Measurements from ENCODE around the gene IGSF9.

DNA sequence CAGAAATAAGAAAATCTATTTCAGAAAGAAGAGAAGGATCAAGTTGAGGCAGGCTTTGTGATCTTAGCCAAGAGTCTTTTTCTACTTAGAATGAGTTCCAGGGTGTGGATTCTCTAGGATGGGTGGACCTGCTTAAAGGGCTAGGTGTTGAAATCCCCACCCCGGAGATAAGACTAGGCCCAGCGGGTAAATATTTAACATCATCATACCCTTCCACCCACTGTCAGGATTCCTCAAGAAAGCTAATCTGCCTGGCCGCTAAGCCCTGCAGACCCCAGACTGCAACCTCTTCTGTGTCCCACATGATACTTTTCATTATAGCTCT is 5.8 kb downstream of the IGSF9 start:
- TF ChIP-seq, protein P1, sequence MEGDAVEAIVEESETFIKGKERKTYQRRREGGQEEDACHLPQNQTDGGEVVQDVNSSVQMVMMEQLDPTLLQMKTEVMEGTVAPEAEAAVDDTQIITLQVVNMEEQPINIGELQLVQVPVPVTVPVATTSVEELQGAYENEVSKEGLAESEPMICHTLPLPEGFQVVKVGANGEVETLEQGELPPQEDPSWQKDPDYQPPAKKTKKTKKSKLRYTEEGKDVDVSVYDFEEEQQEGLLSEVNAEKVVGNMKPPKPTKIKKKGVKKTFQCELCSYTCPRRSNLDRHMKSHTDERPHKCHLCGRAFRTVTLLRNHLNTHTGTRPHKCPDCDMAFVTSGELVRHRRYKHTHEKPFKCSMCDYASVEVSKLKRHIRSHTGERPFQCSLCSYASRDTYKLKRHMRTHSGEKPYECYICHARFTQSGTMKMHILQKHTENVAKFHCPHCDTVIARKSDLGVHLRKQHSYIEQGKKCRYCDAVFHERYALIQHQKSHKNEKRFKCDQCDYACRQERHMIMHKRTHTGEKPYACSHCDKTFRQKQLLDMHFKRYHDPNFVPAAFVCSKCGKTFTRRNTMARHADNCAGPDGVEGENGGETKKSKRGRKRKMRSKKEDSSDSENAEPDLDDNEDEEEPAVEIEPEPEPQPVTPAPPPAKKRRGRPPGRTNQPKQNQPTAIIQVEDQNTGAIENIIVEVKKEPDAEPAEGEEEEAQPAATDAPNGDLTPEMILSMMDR (conservative IDR thresholded peaks at IDR 0.05; ENCODE audit: low read depth, low read length): no peak
- no peak for TF ChIP-seq RFX5 (IDR thresholded peaks at IDR 0.05; ENCODE audit: low read depth, low read length)
- TF ChIP-seq NFE2L2 (IDR thresholded peaks at IDR 0.05; ENCODE audit: low read depth, low read length): no peak
- no peak for TF ChIP-seq RAD21 (IDR thresholded peaks at IDR 0.05; ENCODE audit: low read length)
- TF ChIP-seq POLR2A (IDR thresholded peaks at IDR 0.05; ENCODE audit: low read depth, low read length): no peak
- TF ChIP-seq BHLHE40 (IDR thresholded peaks at IDR 0.05; ENCODE audit: low read depth, low read length): no peak
- no peak for TF ChIP-seq CEBPB (IDR thresholded peaks at IDR 0.05; ENCODE audit: low read depth, low read length)
- TF ChIP-seq, protein P2, sequence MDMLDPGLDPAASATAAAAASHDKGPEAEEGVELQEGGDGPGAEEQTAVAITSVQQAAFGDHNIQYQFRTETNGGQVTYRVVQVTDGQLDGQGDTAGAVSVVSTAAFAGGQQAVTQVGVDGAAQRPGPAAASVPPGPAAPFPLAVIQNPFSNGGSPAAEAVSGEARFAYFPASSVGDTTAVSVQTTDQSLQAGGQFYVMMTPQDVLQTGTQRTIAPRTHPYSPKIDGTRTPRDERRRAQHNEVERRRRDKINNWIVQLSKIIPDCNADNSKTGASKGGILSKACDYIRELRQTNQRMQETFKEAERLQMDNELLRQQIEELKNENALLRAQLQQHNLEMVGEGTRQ (IDR thresholded peaks at IDR 0.05; ENCODE audit: low read depth, low read length): no peak
- TF ChIP-seq MXI1 (IDR thresholded peaks at IDR 0.05; ENCODE audit: borderline replicate concordance, low read depth, low read length): no peak
- no peak for TF ChIP-seq MAZ (IDR thresholded peaks at IDR 0.05; ENCODE audit: borderline replicate concordance, low read depth, low read length)
- TF ChIP-seq MAFK (IDR thresholded peaks at IDR 0.05; ENCODE audit: low read depth, low read length): no peak
- no peak for TF ChIP-seq SMC3 (IDR thresholded peaks at IDR 0.05; ENCODE audit: low read depth, low read length)
- no peak for TF ChIP-seq RCOR1 (IDR thresholded peaks at IDR 0.05; ENCODE audit: insufficient replicate concordance, low read length)

All from IMR-90 (cell line).